ENCODE results near the gene ZNF253. TPM values are rescaled to one million over a fixed set of nuclear protein-coding genes. Genes with fewer than 3 reads are reported as not detected.
"Not testable (repeated sequence)": the region's sequence is repeated elsewhere in the genome, so short reads cannot be mapped to it uniquely, and the experiment has no call there.

ZNF253 gene
- total RNA-seq: 17.9 TPM
- polyA plus RNA-seq: 4.2 TPM

- Histone ChIP-seq H3K4me3 (ENCODE audit: low read depth, low read length) (peak within 1 kb of the TSS; percentile 84), H3K4me1 (ENCODE audit: insufficient read depth) (no peaks in the 10 kb centered on the region), H3K27ac (ENCODE audit: low read depth) (peak within 1 kb of the TSS; percentile 91), H3K36me3 (ENCODE audit: insufficient read depth) (no peaks in the 10 kb centered on the region)
- WGBS: under 1% methylated on average over 43 of the region's 43 CpGs
- DNase-seq (ENCODE audit: extremely low spot score): peak; percentile 94
These were observed at the start of gene ZNF253 for GRCh38 chr19:19865750-19866610. ZNF253 (plus strand) TSS chr19:19865882; CDS start chr19:19865997, 115 bp downstream.

- Histone ChIP-seq H3K36me3 (ENCODE audit: insufficient read depth) (peaks cover 4% of the 10 kb centered on the region), H3K27ac (ENCODE audit: low read depth) (no peak overlapping the region), H3K4me3 (ENCODE audit: low read depth, low read length) (no peak overlapping the region), H3K4me1 (ENCODE audit: insufficient read depth) (no peaks in the 10 kb centered on the region)
- no peak for DNase-seq (ENCODE audit: extremely low spot score)
- WGBS: 90% methylated on average over 9 of the region's 9 CpGs
These were observed 49.0 kb upstream of the ZNF253 start for GRCh38 chr19:19816679-19817078.

GRCh38 chr19:19817357-19817756 is 48.3 kb upstream of the ZNF253 start:
- no peak overlapping the region for H3K4me3 ChIP-seq (ENCODE audit: low read depth, low read length)
- H3K27ac ChIP-seq (ENCODE audit: low read depth): no peak overlapping the region
- peaks cover 4% of the 10 kb centered on the region for H3K36me3 ChIP-seq (ENCODE audit: insufficient read depth)
- WGBS: 89% methylated on average over 3 of the region's 3 CpGs
- no peaks in the 10 kb centered on the region for H3K4me1 ChIP-seq (ENCODE audit: insufficient read depth)
- no peak for DNase-seq (ENCODE audit: extremely low spot score)

- DNase-seq (ENCODE audit: extremely low spot score): no peak
- Histone ChIP-seq H3K27ac (ENCODE audit: low read depth) (peak overlapping the region; percentile 99), H3K36me3 (ENCODE audit: insufficient read depth) (no peaks in the 10 kb centered on the region), H3K4me1 (ENCODE audit: insufficient read depth) (no peaks in the 10 kb centered on the region), H3K4me3 (ENCODE audit: low read depth, low read length) (peak overlapping the region; percentile 70)
- WGBS: 7% methylated on average over 17 of the region's 17 CpGs
These were observed 44.8 kb upstream of the ZNF253 start for GRCh38 chr19:19820774-19821320.

- Histone ChIP-seq H3K4me3 (ENCODE audit: low read depth, low read length) (peak within 1 kb of the TSS; percentile 70), H3K27ac (ENCODE audit: low read depth) (peak within 1 kb of the TSS; percentile 99), H3K4me1 (ENCODE audit: insufficient read depth) (no peaks in the 10 kb centered on the region), H3K36me3 (ENCODE audit: insufficient read depth) (no peaks in the 10 kb centered on the region)
- DNase-seq (ENCODE audit: extremely low spot score): peak; percentile 98
- WGBS: under 1% methylated on average over 28 of the region's 28 CpGs
These were observed 44.2 kb upstream of the ZNF253 start, which contains the start of gene ZNF506 for GRCh38 chr19:19821366-19821951. ZNF506 (minus strand) TSS chr19:19821750; CDS start chr19:19821603, 147 bp downstream.

- not testable (repeated sequence) for H3K36me3 ChIP-seq (ENCODE audit: insufficient read depth); DNase-seq (ENCODE audit: extremely low spot score); H3K4me1 ChIP-seq (ENCODE audit: insufficient read depth)
- H3K27ac ChIP-seq (ENCODE audit: low read depth): peak overlapping the region; percentile 66
- peak overlapping the region; percentile 48 for H3K4me3 ChIP-seq (ENCODE audit: low read depth, low read length)
- WGBS: 2% methylated on average over 11 of the region's 11 CpGs
These were observed 43.7 kb upstream of the ZNF253 start for GRCh38 chr19:19821976-19822375.

- DNase-seq (ENCODE audit: extremely low spot score): no peak
- Histone ChIP-seq H3K4me1 (ENCODE audit: insufficient read depth) (no peaks in the 10 kb centered on the region), H3K27ac (ENCODE audit: low read depth) (no peak overlapping the region), H3K4me3 (ENCODE audit: low read depth, low read length) (no peak overlapping the region), H3K36me3 (ENCODE audit: insufficient read depth) (no peaks in the 10 kb centered on the region)
- 86% methylated on average over 2 of the region's 2 CpGs for WGBS
These were observed 41.8 kb upstream of the ZNF253 start for GRCh38 chr19:19823916-19824315.

GRCh38 chr19:19826875-19827274 is 38.8 kb upstream of the ZNF253 start:
- no peak overlapping the region for H3K27ac ChIP-seq (ENCODE audit: low read depth)
- H3K4me3 ChIP-seq (ENCODE audit: low read depth, low read length): no peak overlapping the region
- no peak for DNase-seq (ENCODE audit: extremely low spot score)
- 91% methylated on average over 11 of the region's 11 CpGs for WGBS
- H3K4me1 ChIP-seq (ENCODE audit: insufficient read depth): no peaks in the 10 kb centered on the region
- no peaks in the 10 kb centered on the region for H3K36me3 ChIP-seq (ENCODE audit: insufficient read depth)

GRCh38 chr19:19835560-19836038 is 30.1 kb upstream of the ZNF253 start:
- no peak for DNase-seq (ENCODE audit: extremely low spot score)
- H3K4me1 ChIP-seq (ENCODE audit: insufficient read depth): no peaks in the 10 kb centered on the region
- H3K27ac ChIP-seq (ENCODE audit: low read depth): no peak overlapping the region
- no peaks in the 10 kb centered on the region for H3K36me3 ChIP-seq (ENCODE audit: insufficient read depth)
- no peak overlapping the region for H3K4me3 ChIP-seq (ENCODE audit: low read depth, low read length)

GRCh38 chr19:19847781-19848180 is 17.9 kb upstream of the ZNF253 start:
- H3K4me3 ChIP-seq (ENCODE audit: low read depth, low read length): no peak overlapping the region
- no peaks in the 10 kb centered on the region for H3K4me1 ChIP-seq (ENCODE audit: insufficient read depth)
- H3K36me3 ChIP-seq (ENCODE audit: insufficient read depth): no peaks in the 10 kb centered on the region
- H3K27ac ChIP-seq (ENCODE audit: low read depth): no peak overlapping the region
- 96% methylated on average over 12 of the region's 12 CpGs for WGBS
- no peak for DNase-seq (ENCODE audit: extremely low spot score)

- WGBS: 89% methylated on average over 6 of the region's 6 CpGs
- H3K27ac ChIP-seq (ENCODE audit: low read depth): no peak overlapping the region
These were observed 16.6 kb upstream of the ZNF253 start for GRCh38 chr19:19849056-19849455.

GRCh38 chr19:19851740-19852139 is 13.9 kb upstream of the ZNF253 start:
- 81% methylated on average over 2 of the region's 2 CpGs for WGBS

More at GRCh38 chr19:19849056-19849455, 16.6 kb upstream of the ZNF253 start:
- Histone ChIP-seq H3K36me3 (ENCODE audit: insufficient read depth) (no peaks in the 10 kb centered on the region), H3K4me3 (ENCODE audit: low read depth, low read length) (no peak overlapping the region), H3K4me1 (ENCODE audit: insufficient read depth) (no peaks in the 10 kb centered on the region)
- DNase-seq (ENCODE audit: extremely low spot score): no peak

GRCh38 chr19:19858751-19859150 is 6.9 kb upstream of the ZNF253 start:
- no peaks in the 10 kb centered on the region for H3K36me3 ChIP-seq (ENCODE audit: insufficient read depth)
- H3K4me3 ChIP-seq (ENCODE audit: low read depth, low read length): no peak overlapping the region
- H3K27ac ChIP-seq (ENCODE audit: low read depth): no peak overlapping the region
- H3K4me1 ChIP-seq (ENCODE audit: insufficient read depth): no peaks in the 10 kb centered on the region
- DNase-seq (ENCODE audit: extremely low spot score): no peak
- 97% methylated on average over 2 of the region's 2 CpGs for WGBS

More at GRCh38 chr19:19851740-19852139, 13.9 kb upstream of the ZNF253 start:
- not testable (repeated sequence) for H3K36me3 ChIP-seq (ENCODE audit: insufficient read depth); H3K27ac ChIP-seq (ENCODE audit: low read depth); DNase-seq (ENCODE audit: extremely low spot score); H3K4me1 ChIP-seq (ENCODE audit: insufficient read depth); H3K4me3 ChIP-seq (ENCODE audit: low read depth, low read length)
